Stimulated activated CD8-positive, alpha-beta memory T cell treated with anti-CD3 and anti-CD28 coated beads, Interleukin-15, amount 100 ng/mL, for 1 hour (primary cell): ENCODE measurements around the gene PLA2G15.

Experiments used
- DNase-seq: peaks from one replicate; pipeline ENCODE4 v3.0.0-alpha.2; 2020; ENCODE audit warnings: low read depth

PLA2G15 gene

DNA sequence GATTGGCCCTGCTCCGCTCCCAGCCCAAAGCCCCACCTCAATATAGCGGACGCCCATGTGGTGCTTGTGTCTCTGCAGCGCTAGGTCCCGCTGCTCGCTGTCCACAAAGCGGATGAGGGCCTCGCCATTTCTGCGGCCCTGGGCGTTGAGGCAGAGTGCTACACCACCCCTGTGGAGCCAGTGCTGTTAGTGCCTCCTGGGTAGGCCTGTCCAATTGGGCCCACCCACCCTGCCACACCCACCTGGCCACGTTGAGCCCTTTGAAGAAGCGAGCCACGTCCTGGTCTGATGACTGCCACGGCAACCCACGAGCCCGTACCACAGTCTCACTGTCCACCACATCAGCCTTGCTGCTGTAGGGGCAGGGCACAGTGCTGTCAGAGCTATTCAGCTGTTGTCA, 12.8 kb upstream of the PLA2G15 start:
- DNase-seq: no peak

DNA sequence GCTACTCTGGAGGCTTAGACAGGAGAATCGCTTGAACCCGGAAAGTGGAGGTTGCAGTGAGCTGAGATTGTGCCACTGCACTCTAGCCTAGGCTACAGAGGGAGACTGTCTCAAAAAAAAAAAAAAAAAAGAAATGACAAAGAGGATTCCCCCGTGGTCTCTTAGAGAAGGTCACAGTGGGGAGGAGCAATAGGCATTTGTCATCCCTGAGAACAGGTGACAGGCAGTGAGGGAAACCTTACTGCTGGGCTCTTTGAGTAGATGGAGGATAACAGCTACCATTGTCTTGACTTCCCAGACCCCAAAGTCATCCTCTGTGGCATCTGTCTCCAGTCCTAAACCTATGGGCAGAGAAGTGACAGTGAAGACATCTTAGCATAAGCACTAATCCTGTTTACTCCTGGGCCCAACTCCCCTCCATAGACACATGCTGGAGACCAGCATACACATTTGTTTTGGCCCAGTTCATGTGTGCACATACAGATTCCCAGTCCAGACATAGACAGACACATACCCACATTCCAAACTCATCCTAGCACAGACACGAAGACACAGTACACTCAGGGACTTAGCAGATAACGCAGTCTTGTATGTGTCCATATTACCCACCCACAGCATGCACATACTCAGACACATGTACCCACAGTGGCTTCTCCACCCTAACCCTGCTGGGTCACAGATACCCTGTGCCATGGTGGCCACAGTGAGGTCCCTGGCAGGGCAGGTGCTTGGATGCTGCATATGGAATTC, 11.9 kb upstream of the PLA2G15 start:
- no peak for DNase-seq

GRCh38 chr16:68233835-68234187, 11.4 kb upstream of the PLA2G15 start:
- no peak for DNase-seq

- no peak for DNase-seq
These were observed 10.7 kb upstream of the PLA2G15 start for GRCh38 chr16:68234188-68235107.

- DNase-seq: no peak
These were observed 9.9 kb upstream of the PLA2G15 start for GRCh38 chr16:68235108-68235886.

GRCh38 chr16:68235887-68236136, 9.4 kb upstream of the PLA2G15 start, which contains the start of gene ESRP2:
Gene ESRP2 (minus strand): TSS chr16:68236127. CDS start chr16:68236045, 82 bp downstream.
- no peak for DNase-seq

- no peak for DNase-seq
These were observed 8.9 kb upstream of the PLA2G15 start for GRCh38 chr16:68236137-68236825.

- DNase-seq: no peak
These were observed 8.3 kb upstream of the PLA2G15 start for GRCh38 chr16:68236826-68237242.

DNA sequence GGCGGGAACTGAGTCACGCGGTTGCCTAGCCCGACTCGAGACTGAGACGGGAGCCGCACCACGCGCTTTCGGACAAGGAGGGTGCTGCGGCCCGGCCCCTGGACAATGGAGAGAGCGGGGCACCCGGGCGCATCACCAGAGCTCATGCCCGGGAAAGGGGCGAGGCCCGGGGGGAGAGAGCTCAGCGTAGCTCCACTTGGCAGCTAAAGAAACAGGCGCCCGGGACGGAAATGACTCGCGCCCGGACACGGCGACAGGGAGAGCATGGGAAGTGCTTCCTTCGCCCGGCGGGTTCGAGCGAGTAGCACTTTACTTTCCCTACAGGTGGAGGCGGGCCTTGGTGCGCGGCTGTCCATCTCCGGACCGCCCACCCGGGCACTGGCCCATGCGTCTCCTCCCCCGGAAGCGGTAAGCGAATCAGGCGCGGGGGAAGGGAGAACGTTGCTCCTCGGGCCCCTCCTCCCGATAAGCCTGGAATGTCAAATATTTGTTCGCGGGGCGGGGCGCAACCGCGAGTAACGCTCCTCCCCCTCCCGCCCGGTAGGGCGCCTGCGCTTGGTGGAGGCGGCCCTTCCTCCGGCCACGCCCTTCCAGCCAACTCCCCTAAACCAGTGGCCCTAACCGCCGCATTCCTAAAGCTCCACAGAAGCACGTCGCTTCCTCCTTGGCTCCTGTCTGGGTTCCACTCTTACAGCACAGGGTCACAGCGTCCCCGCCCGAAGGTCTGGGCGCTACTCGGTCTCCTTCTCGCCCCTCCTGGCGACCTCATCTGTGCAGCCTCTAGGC, 7.7 kb upstream of the PLA2G15 start:
- peak; percentile 67 for DNase-seq

GRCh38 chr16:68238029-68238345, 7.2 kb upstream of the PLA2G15 start:
- no peak for DNase-seq

GRCh38 chr16:68242085-68242484, 3.1 kb upstream of the PLA2G15 start:
- no peak for DNase-seq

DNA sequence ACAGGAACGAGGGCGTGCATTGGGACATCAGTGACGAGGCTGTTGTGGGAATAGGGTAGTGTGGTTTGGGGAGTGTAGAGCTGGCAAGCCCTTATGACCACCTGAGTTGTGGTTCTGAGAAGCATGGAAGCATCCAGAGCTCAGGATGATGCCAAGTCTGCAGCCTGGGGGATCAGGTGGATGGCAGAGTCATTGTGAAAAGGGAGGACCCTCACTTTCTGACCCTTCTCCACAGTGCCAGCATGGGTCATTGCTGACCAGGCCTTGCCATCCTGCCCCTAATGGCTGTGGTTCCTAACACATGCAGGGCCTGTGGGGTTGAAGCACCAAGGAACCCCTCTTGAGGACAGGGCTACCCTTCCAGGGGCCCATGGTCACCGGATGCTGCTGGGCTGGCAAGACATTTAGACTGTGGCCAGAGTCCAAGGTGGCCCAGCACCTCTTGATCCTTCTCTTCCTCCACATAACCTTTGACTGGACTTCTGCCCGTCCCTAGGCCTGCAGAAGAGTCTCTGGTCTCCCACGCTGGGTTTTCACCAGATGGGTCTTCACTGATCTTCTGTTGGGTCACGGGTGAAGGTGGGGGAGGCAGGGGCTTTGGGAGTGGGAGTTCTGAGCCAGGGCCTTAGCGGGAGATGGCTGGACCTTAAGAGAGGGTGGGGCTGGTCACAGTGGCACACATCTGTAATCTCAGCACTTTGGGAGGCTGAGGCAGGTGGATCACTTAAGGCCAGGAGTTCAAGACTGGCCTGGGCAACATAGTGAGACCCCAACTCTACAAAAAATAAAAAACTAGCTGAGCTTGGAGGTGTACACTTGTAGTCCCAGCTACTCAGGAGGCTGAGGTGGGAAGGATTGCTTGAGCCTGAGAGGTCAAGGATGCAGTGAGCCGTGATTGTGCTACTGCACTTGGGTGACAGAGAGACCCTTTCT, 2.0 kb upstream of the PLA2G15 start:
- no peak for DNase-seq

GRCh38 chr16:68244481-68244902, 681 bp upstream of the PLA2G15 start:
- no peak for DNase-seq

- DNase-seq: no peak
These were observed 948 bp downstream of the PLA2G15 start for GRCh38 chr16:68246121-68246520.

DNA sequence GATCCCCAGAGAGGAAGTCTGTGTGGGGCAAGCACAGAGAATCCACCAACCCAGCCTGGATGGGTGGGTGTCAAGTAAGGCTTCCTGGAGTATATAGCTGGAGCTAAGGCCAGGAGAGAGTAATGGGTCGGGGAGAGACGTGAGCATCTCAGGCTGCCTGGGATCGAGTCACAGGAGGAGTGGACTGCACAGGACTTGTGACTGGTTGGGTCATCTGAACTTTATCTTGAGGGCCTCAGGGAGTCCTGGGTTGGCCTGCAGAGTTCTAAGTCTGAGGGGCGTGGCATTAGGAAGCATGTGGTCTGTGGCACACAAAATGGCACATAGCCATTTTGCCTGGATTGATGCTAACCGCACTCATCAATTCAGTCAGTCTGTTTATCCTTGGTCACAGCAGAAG, 1.5 kb downstream of the PLA2G15 start:
- DNase-seq: no peak

- no peak for DNase-seq
These were observed 2.2 kb downstream of the PLA2G15 start for GRCh38 chr16:68247400-68247799.

DNA sequence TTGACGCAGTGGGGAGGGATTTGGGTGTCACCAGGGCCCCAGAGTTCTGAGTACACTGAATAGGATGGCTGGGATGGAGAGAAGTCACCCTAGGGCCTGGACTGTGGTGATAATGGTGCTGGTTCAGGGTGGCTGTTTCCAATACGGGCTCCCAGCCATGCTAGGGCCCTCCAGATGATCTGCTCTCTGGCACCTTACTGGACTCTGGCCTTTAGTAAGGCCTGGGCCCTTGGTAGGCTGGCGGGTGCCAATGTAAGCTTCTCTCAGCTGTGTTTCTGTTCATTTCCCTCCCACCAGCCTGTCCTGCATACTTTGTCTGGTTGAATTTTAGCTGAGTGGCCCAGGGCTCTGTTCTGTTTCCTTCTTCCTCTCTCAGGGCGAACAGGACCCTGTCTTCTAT, 2.8 kb downstream of the PLA2G15 start:
- DNase-seq: no peak

DNA sequence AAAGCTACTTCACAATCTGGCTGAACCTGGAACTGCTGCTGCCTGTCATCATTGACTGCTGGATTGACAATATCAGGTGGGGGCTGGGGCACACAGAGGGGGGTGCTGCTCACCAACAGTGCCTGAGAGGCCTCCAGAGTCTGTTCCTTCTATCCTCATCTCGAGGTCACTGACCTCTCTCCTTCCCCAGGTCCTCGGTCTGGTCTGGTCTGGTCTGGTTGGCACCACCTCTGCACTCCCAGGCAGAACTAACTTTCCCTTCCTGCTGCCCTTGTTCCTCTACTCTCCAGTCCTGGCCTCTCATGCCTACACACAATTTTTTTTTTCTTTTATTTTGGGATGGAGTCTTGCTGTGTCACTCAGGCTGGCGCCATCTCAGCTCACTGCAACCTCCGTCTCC, 4.2 kb downstream of the PLA2G15 start:
- DNase-seq: no peak

DNA sequence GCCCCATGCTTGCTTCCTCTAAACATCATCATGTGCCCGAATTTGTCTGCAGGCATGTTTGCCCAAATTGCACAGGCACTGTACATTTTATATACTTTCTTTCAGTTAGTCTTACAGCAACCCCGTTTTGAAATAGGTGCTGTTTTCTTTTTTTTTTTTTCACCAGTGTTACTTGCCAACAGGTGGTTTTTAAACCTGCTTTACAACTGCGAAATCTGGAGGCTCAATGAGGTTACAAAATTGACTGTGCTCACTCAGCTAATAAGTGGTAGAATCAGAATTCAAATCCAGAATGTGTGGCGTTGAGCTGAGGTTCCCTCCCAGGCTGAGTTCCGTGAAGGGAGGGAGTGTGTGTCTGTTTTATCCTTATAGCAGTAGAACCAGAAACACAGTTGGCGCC, 5.8 kb downstream of the PLA2G15 start:
- no peak for DNase-seq

GRCh38 chr16:68251832-68252231, 6.7 kb downstream of the PLA2G15 start:
- no peak for DNase-seq
